H9 (cell line): ENCODE results near the gene NFE2L3. TPM values are rescaled to one million over a fixed set of nuclear protein-coding genes. Genes with fewer than 3 reads are reported as not detected.
A peak's percentile ranks its signal among the peaks of the same experiment; 100 is the strongest.

Source experiments
- DNase-seq: peaks from one replicate; pipeline ENCODE4 v3.0.0-alpha.2; 2017
- H2AFZ ChIP-seq: one replicate; pipeline ENCODE4 v1.6.1; 2013; ENCODE audit warnings: mild to moderate bottlenecking, low read length, control low read depth, moderate library complexity
- H2AK5ac ChIP-seq: 2 replicates; pipeline ENCODE4 v1.6.1; 2013; ENCODE audit warnings: low read length, control low read depth, mixed read lengths; ENCODE audit not compliant: insufficient read length
- H2BK120ac ChIP-seq: one replicate; pipeline ENCODE4 v1.6.1; 2013; ENCODE audit warnings: low read depth, mild to moderate bottlenecking, low read length, control low read depth, inconsistent platforms; ENCODE audit not compliant: poor library complexity, severe bottlenecking
- H2BK12ac ChIP-seq: 2 replicates; pipeline ENCODE4 v1.6.1; 2013; ENCODE audit warnings: low read length, control low read depth, mixed read lengths, low read depth; ENCODE audit not compliant: insufficient read length
- H2BK15ac ChIP-seq: 2 replicates; pipeline ENCODE4 v1.6.1; 2013; ENCODE audit warnings: low read depth, low read length, control low read depth
- H2BK20ac ChIP-seq: one replicate; pipeline ENCODE4 v1.6.1; 2013; ENCODE audit warnings: low read depth, mild to moderate bottlenecking, low read length, control low read depth, inconsistent platforms; ENCODE audit not compliant: poor library complexity, severe bottlenecking
- H2BK5ac ChIP-seq: 2 replicates; pipeline ENCODE4 v1.6.1; 2013; ENCODE audit warnings: low read length, control low read depth, mixed read lengths; ENCODE audit not compliant: insufficient read length
- H3K14ac ChIP-seq: 2 replicates; pipeline ENCODE4 v1.6.1; 2013; ENCODE audit warnings: low read length, control low read depth; ENCODE audit not compliant: insufficient read depth
- H3K18ac ChIP-seq: 2 replicates; pipeline ENCODE4 v1.6.1; 2013; ENCODE audit warnings: low read depth, mild to moderate bottlenecking, mixed read lengths, low read length, control low read depth; ENCODE audit not compliant: insufficient read length
- H3K23ac ChIP-seq: 2 replicates; pipeline ENCODE4 v1.6.1; 2013; ENCODE audit warnings: low read length, control low read depth, mixed read lengths, low read depth; ENCODE audit not compliant: insufficient read length
- H3K23me2 ChIP-seq: 2 replicates; pipeline ENCODE4 v1.6.1; 2013; ENCODE audit warnings: low read depth, mild to moderate bottlenecking, mixed read lengths, low read length, control low read depth; ENCODE audit not compliant: insufficient read length, poor library complexity, severe bottlenecking
- H3K27ac ChIP-seq: 2 replicates; pipeline ENCODE4 v1.5.1; 2013; ENCODE audit warnings: low read length, control low read depth, mixed read lengths, low read depth; ENCODE audit not compliant: insufficient read length
- H3K27me3 ChIP-seq: 2 replicates; pipeline ENCODE4 v1.6.1; 2013; ENCODE audit warnings: low read length, control low read depth, inconsistent platforms; ENCODE audit not compliant: insufficient read depth
- H3K4ac ChIP-seq: 2 replicates; pipeline ENCODE4 v1.6.1; 2013; ENCODE audit warnings: low read depth, mild to moderate bottlenecking, control low read depth, inconsistent platforms, low read length, moderate library complexity
- H3K4me1 ChIP-seq: 2 replicates; pipeline ENCODE4 v1.6.1; 2013; ENCODE audit warnings: low read length, control low read depth, inconsistent platforms; ENCODE audit not compliant: insufficient read depth
- H3K4me2 ChIP-seq: 2 replicates; pipeline ENCODE4 v1.6.1; 2013; ENCODE audit warnings: low read length, control low read depth, mixed read lengths; ENCODE audit not compliant: insufficient read length, insufficient read depth
- H3K56ac ChIP-seq: 2 replicates; pipeline ENCODE4 v1.6.1; 2013; ENCODE audit warnings: low read depth, mild to moderate bottlenecking, mixed read lengths, low read length, control low read depth; ENCODE audit not compliant: insufficient read length
- H3K79me1 ChIP-seq: 2 replicates; pipeline ENCODE4 v1.6.1; 2013; ENCODE audit warnings: low read depth, mild to moderate bottlenecking, moderate library complexity, low read length, control low read depth, inconsistent platforms; ENCODE audit not compliant: insufficient read depth, poor library complexity, severe bottlenecking
- H3K79me2 ChIP-seq: 2 replicates; pipeline ENCODE4 v1.6.1; 2013; ENCODE audit warnings: low read length, control low read depth, inconsistent platforms; ENCODE audit not compliant: insufficient read depth
- H3K9ac ChIP-seq: 2 replicates; pipeline ENCODE4 v1.6.1; 2013; ENCODE audit warnings: low read length, control low read depth, mixed read lengths; ENCODE audit not compliant: insufficient read length; ENCODE audit errors: extremely low read depth
- H3K9me3 ChIP-seq: one replicate; pipeline ENCODE4 v1.6.1; 2013; ENCODE audit warnings: low read depth, low read length, inconsistent platforms; ENCODE audit not compliant: control insufficient read depth
- H3T11ph ChIP-seq: one replicate; pipeline ENCODE4 v1.6.1; 2013; ENCODE audit warnings: mild to moderate bottlenecking, low read length, control low read depth, inconsistent platforms
- H4K20me1 ChIP-seq: one replicate; pipeline ENCODE4 v1.6.1; 2013; ENCODE audit not compliant: control insufficient read depth, insufficient read length, insufficient read depth
- H4K5ac ChIP-seq: 2 replicates; pipeline ENCODE4 v1.6.1; 2013; ENCODE audit warnings: low read depth, mild to moderate bottlenecking, mixed read lengths, low read length, control low read depth; ENCODE audit not compliant: insufficient read length
- H4K8ac ChIP-seq: replicated peaks from 2 replicates; pipeline ENCODE4 v1.6.1; 2013; ENCODE audit warnings: low read length, control low read depth, mixed read lengths, low read depth; ENCODE audit not compliant: insufficient read length
- H4K91ac ChIP-seq: 2 replicates; pipeline ENCODE4 v1.6.1; 2013; ENCODE audit warnings: low read depth, mild to moderate bottlenecking, moderate library complexity, mixed read lengths, low read length, control low read depth; ENCODE audit not compliant: insufficient read length
- H3K27ac Mint-ChIP-seq, 3 experiments: 2 replicates in 2 of 3; 3 replicates in 1 of 3; pipeline ENCODE4 v1.8.0; 2020 to 2021; ENCODE audit warnings: mixed read lengths in 3 of 3, mild to moderate bottlenecking in 1 of 3, moderate library complexity in 1 of 3
- H3K27me3 Mint-ChIP-seq: 2 replicates; pipeline ENCODE4 v1.8.0; 2021; ENCODE audit warnings: low read depth, mild to moderate bottlenecking, moderate library complexity, mixed read lengths
- H3K36me3 Mint-ChIP-seq, 3 experiments: 2 replicates in 2 of 3; 3 replicates in 1 of 3; pipeline ENCODE4 v1.8.0; 2020 to 2021; ENCODE audit warnings: low read depth in 3 of 3, mixed read lengths in 3 of 3; ENCODE audit not compliant: insufficient read depth in 1 of 3
- H3K4me1 Mint-ChIP-seq, 2 experiments: 2 replicates each; pipeline ENCODE4 v1.8.0; 2020; ENCODE audit warnings: mixed read lengths in 2 of 2
- H3K4me3 Mint-ChIP-seq, 2 experiments: 2 replicates in 1 of 2; 3 replicates in 1 of 2; pipeline ENCODE4 v1.8.0; 2020 to 2021; ENCODE audit warnings: mild to moderate bottlenecking in 2 of 2, mixed read lengths in 2 of 2, moderate library complexity in 1 of 2
- H3K9me3 Mint-ChIP-seq, 2 experiments: 2 replicates in 1 of 2; 3 replicates in 1 of 2; pipeline ENCODE4 v1.8.0; 2020; ENCODE audit warnings: mild to moderate bottlenecking in 2 of 2, mixed read lengths in 2 of 2, moderate library complexity in 1 of 2
- WGBS: extraction: QIAGEN DNeasy Blood & Tissue Kit; methylation state at CpG from one replicate; pipeline ENCODE4 v1.1.7; 2013; ENCODE audit warnings: missing lambda C conversion rate, low lambda C conversion rate, mixed read lengths; ENCODE audit not compliant: insufficient read length; ENCODE audit errors: extremely low coverage; 5-methylcytosine and 5-hydroxymethylcytosine counted together
- total RNA-seq: library from RNA; stranded (reverse); gene quantifications from 2 replicates; pipeline ENCODE4 v1.2.1, GENCODE V29; 2021
- TF ChIP-seq, protein P1 (sequence below): fragments of 200-600 bp; sonication (generic); conservative IDR thresholded peaks from 3 replicates; pipeline ENCODE4 v1.8.0; 2021; ENCODE audit warnings: antibody characterized with exemption, mild to moderate bottlenecking

The NFE2L3 gene
- total RNA-seq, 1 experiment from 2014 or later, result 46.9 TPM

DNA sequence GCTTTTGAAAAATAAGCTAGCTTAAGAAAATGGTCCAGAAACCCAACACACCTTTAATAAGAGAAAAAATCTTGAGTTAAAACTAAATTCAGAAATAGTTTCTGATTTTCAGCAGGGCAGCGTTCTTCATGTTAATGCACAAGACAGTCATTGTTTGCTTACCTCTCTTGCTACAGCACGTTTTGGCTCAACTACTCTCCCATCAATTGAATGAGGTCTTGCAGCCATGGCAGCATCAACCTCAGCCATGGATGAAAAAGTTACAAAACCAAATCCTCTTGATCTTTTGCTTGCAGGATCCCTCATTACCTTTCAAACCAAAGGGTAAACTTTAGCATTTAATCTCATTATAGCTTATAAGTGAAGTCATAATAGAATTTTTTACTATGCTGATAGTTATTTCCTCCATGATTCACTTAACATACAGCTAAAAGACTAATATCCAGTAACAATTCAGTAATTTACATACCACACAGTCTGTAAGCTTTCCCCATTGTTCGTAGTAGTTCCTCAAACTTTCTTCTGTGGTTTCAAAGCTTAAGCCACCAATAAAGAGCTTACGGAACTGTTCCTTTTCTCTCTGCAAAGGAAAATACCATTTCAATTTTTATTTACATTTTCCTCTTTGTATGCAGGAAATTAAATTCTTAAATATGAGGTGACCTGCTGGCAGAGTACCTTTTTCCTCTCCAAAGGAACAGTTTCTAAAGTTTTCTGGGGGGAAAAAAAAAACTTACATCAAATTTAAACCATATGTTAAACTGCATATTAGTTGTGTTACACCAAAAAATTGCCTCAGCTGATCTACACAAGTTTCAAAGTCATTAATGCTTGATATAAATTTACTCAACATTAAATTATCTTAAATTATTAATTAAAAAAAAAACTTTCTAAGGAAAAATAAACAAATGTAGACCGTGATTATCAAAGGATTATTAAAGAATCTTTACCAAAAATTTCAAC, 45.4 kb downstream of the NFE2L3 start:
- no peak overlapping the region for H2BK5ac ChIP-seq
- H3K27me3 Mint-ChIP-seq, result peaks cover 9% of the 10 kb centered on the region
- DNase-seq, result no peak
- peaks cover 79 to 82% (median 79%) of the 10 kb centered on the region in 3 experiments for H3K36me3 Mint-ChIP-seq
- H3K23me2 ChIP-seq, result peaks cover 3% of the 10 kb centered on the region
- no peak overlapping the region for H4K91ac ChIP-seq
- H3K18ac ChIP-seq, result no peak overlapping the region
- no peak overlapping the region for H2BK120ac ChIP-seq
- H4K20me1 ChIP-seq, result no peaks in the 10 kb centered on the region
- no peak overlapping the region for H4K8ac ChIP-seq
- H3K27ac Mint-ChIP-seq, result peak overlapping the region in 1 of 3 experiments; percentile 97; a peak in 3 of 7 replicates
- H3K79me1 ChIP-seq, result peaks cover 3% of the 10 kb centered on the region
- H2AK5ac ChIP-seq, result no peak overlapping the region
- no peak overlapping the region for H3T11ph ChIP-seq
- H3K4me1 Mint-ChIP-seq, result peaks cover 28 to 46% of the 10 kb centered on the region in 2 experiments
- peaks cover 2% of the 10 kb centered on the region for H3K4me1 ChIP-seq
- H3K79me2 ChIP-seq, result peaks cover 48% of the 10 kb centered on the region
- no peak overlapping the region for H2BK12ac ChIP-seq
- no peaks in the 10 kb centered on the region for H3K9me3 ChIP-seq
- peak overlapping the region; percentile 87 for H3K4me2 ChIP-seq
- H3K4me3 Mint-ChIP-seq, result peak overlapping the region; percentile 100
- H2AFZ ChIP-seq, result no peak overlapping the region
- no peak overlapping the region for H3K4ac ChIP-seq
- peak overlapping the region; percentile 81 for H3K9ac ChIP-seq
- H3K27me3 ChIP-seq, result no peaks in the 10 kb centered on the region
- H2BK15ac ChIP-seq, result no peak overlapping the region
- H3K14ac ChIP-seq, result no peak overlapping the region
- no CpG with 5 or more reads among the region's 5 CpGs for WGBS
- H2BK20ac ChIP-seq, result no peak overlapping the region
- no peak overlapping the region for H3K23ac ChIP-seq
- TF ChIP-seq, protein P1, sequence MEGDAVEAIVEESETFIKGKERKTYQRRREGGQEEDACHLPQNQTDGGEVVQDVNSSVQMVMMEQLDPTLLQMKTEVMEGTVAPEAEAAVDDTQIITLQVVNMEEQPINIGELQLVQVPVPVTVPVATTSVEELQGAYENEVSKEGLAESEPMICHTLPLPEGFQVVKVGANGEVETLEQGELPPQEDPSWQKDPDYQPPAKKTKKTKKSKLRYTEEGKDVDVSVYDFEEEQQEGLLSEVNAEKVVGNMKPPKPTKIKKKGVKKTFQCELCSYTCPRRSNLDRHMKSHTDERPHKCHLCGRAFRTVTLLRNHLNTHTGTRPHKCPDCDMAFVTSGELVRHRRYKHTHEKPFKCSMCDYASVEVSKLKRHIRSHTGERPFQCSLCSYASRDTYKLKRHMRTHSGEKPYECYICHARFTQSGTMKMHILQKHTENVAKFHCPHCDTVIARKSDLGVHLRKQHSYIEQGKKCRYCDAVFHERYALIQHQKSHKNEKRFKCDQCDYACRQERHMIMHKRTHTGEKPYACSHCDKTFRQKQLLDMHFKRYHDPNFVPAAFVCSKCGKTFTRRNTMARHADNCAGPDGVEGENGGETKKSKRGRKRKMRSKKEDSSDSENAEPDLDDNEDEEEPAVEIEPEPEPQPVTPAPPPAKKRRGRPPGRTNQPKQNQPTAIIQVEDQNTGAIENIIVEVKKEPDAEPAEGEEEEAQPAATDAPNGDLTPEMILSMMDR, result no peak
- no peak overlapping the region for H4K5ac ChIP-seq
- H3K27ac ChIP-seq, result no peak overlapping the region
- H3K9me3 Mint-ChIP-seq, result peaks cover 17 to 21% of the 10 kb centered on the region in 2 experiments
- H3K56ac ChIP-seq, result no peak overlapping the region
